GM18858 (cell line): ENCODE measurements around the gene DRC7.
"Not testable (repeated sequence)": the region's sequence is repeated elsewhere in the genome, so short reads cannot be mapped to it uniquely, and the experiment has no call there.

Experiments
- ATAC-seq: cut with Tn5 transposase; IDR thresholded peaks from one replicate; pipeline ENCODE4 v1.9.1; 2021; ENCODE audit not compliant: unreplicated experiment

DRC7 gene

GRCh38 chr16:57760357-57761160, 66.0 kb downstream of the DRC7 start:
- ATAC-seq: no peak

GRCh38 chr16:57761301-57761700, 66.7 kb downstream of the DRC7 start:
- ATAC-seq: no peak

GRCh38 chr16:57761957-57762356, 67.4 kb downstream of the DRC7 start:
- ATAC-seq: no peak

GRCh38 chr16:57762365-57763040, 67.9 kb downstream of the DRC7 start:
- no peak for ATAC-seq

- ATAC-seq: no peak
Observed at GRCh38 chr16:57763285-57764005, 68.8 kb downstream of the DRC7 start.

- ATAC-seq: no peak
Observed at GRCh38 chr16:57764006-57764340, 69.4 kb downstream of the DRC7 start.

- ATAC-seq: no peak
Observed at GRCh38 chr16:57764341-57765159, 69.9 kb downstream of the DRC7 start.

GRCh38 chr16:57765160-57765728, 70.6 kb downstream of the DRC7 start:
- ATAC-seq: no peak

- ATAC-seq: no peak
Observed at GRCh38 chr16:57766714-57767348, 72.2 kb downstream of the DRC7 start.

- no peak for ATAC-seq
Observed at GRCh38 chr16:57769541-57770145, 75.0 kb downstream of the DRC7 start.

- no peak for ATAC-seq
Observed at GRCh38 chr16:57770361-57770760, 75.8 kb downstream of the DRC7 start.

- ATAC-seq: no peak
Observed at GRCh38 chr16:57771141-57771785, 76.7 kb downstream of the DRC7 start.

- ATAC-seq: no peak
Observed at GRCh38 chr16:57773019-57773418, 78.4 kb downstream of the DRC7 start.

- ATAC-seq: no peak
Observed at GRCh38 chr16:57773655-57774295, 79.2 kb downstream of the DRC7 start.

- no peak for ATAC-seq
Observed at GRCh38 chr16:57774705-57775285, 80.2 kb downstream of the DRC7 start.

GRCh38 chr16:57775661-57776469, 81.3 kb downstream of the DRC7 start:
- no peak for ATAC-seq

- ATAC-seq: no peak
Observed at GRCh38 chr16:57778658-57779057, 84.1 kb downstream of the DRC7 start.

- not testable (repeated sequence) for ATAC-seq
Observed at GRCh38 chr16:57779836-57780235, 85.2 kb downstream of the DRC7 start.
